Osteocyte (in vitro differentiated cells): ENCODE measurements around the gene SLC1A3. TPM values are rescaled to one million over a fixed set of nuclear protein-coding genes. Genes with fewer than 3 reads are reported as not detected.

Source experiments
- DNase-seq: peaks from one replicate; pipeline ENCODE4 v3.0.0; 2021; ENCODE audit warnings: mixed read lengths; ENCODE audit not compliant: unreplicated experiment; ENCODE audit errors: extremely low spot score
- H3K27ac Mint-ChIP-seq: one replicate; pipeline ENCODE4 v1.8.0; 2021; ENCODE audit warnings: mild to moderate bottlenecking, mixed read lengths; ENCODE audit not compliant: unreplicated experiment
- H3K27me3 Mint-ChIP-seq: one replicate; pipeline ENCODE4 v1.8.0; 2021; ENCODE audit warnings: mixed read lengths; ENCODE audit not compliant: unreplicated experiment
- H3K36me3 Mint-ChIP-seq: one replicate; pipeline ENCODE4 v1.8.0; 2021; ENCODE audit warnings: mixed read lengths; ENCODE audit not compliant: unreplicated experiment
- H3K4me1 Mint-ChIP-seq: one replicate; pipeline ENCODE4 v1.8.0; 2021; ENCODE audit warnings: mixed read lengths; ENCODE audit not compliant: unreplicated experiment
- H3K4me3 Mint-ChIP-seq: one replicate; pipeline ENCODE4 v1.8.0; 2021; ENCODE audit warnings: mild to moderate bottlenecking, moderate library complexity, mixed read lengths; ENCODE audit not compliant: unreplicated experiment
- H3K9me3 Mint-ChIP-seq: one replicate; pipeline ENCODE4 v1.8.0; 2021; ENCODE audit warnings: mixed read lengths; ENCODE audit not compliant: unreplicated experiment
- CTCF ChIP-seq: fragments of 200-600 bp; sonication (generic); IDR thresholded peaks from 2 replicates; pipeline ENCODE4 v1.5.0; 2021; ENCODE audit warnings: antibody characterized with exemption, mild to moderate bottlenecking, moderate library complexity
- total RNA-seq: library from RNA; stranded (reverse); gene quantifications from 2 replicates; pipeline ENCODE4 v1.2.1, GENCODE V29; 2021

The SLC1A3 gene
- total RNA-seq, 1 donor from 2014 or later = 19.9 TPM

GRCh38 chr5:36667824-36668223 is 61.4 kb downstream of the SLC1A3 start:
- TF ChIP-seq CTCF = no peak
- Mint-ChIP-seq H3K9me3 (no peaks in the 10 kb centered on the region), H3K36me3 (peaks cover 4% of the 10 kb centered on the region), H3K27ac (no peak overlapping the region), H3K27me3 (peaks cover 20% of the 10 kb centered on the region), H3K4me1 (peaks cover 10% of the 10 kb centered on the region), H3K4me3 (no peak overlapping the region)
- DNase-seq = no peak

GRCh38 chr5:36669015-36669651 is 62.7 kb downstream of the SLC1A3 start:
- TF ChIP-seq CTCF = no peak
- H3K9me3 Mint-ChIP-seq = no peaks in the 10 kb centered on the region
- no peak overlapping the region for H3K27ac Mint-ChIP-seq
- H3K36me3 Mint-ChIP-seq = peaks cover 4% of the 10 kb centered on the region
- no peak for DNase-seq
- peaks cover 20% of the 10 kb centered on the region for H3K27me3 Mint-ChIP-seq
- no peak overlapping the region for H3K4me3 Mint-ChIP-seq
- H3K4me1 Mint-ChIP-seq = peaks cover 7% of the 10 kb centered on the region

GRCh38 chr5:36670548-36670947 is 64.1 kb downstream of the SLC1A3 start:
- Mint-ChIP-seq H3K27ac (no peak overlapping the region), H3K4me1 (peaks cover 15% of the 10 kb centered on the region), H3K9me3 (no peaks in the 10 kb centered on the region), H3K36me3 (peaks cover 3% of the 10 kb centered on the region), H3K27me3 (peaks cover 20% of the 10 kb centered on the region), H3K4me3 (no peak overlapping the region)
- DNase-seq = no peak
- TF ChIP-seq CTCF = no peak

- no peak overlapping the region for H3K27ac Mint-ChIP-seq
- H3K4me3 Mint-ChIP-seq = no peak overlapping the region
- H3K9me3 Mint-ChIP-seq = no peaks in the 10 kb centered on the region
- DNase-seq = no peak
- peaks cover 9% of the 10 kb centered on the region for H3K4me1 Mint-ChIP-seq
- H3K36me3 Mint-ChIP-seq = peaks cover 9% of the 10 kb centered on the region
- TF ChIP-seq CTCF = no peak
- peaks cover 4% of the 10 kb centered on the region for H3K27me3 Mint-ChIP-seq
Measured at GRCh38 chr5:36675282-36675681, 68.9 kb downstream of the SLC1A3 start.

GRCh38 chr5:36679221-36679989 is 73.0 kb downstream of the SLC1A3 start:
- TF ChIP-seq CTCF = no peak
- Mint-ChIP-seq H3K4me3 (no peak overlapping the region), H3K4me1 (peaks cover 9% of the 10 kb centered on the region), H3K9me3 (no peaks in the 10 kb centered on the region), H3K27me3 (peaks cover 4% of the 10 kb centered on the region), H3K27ac (no peak overlapping the region), H3K36me3 (peaks cover 11% of the 10 kb centered on the region)
- DNase-seq = no peak
